ENCODE data around the gene RHOB.

The RHOB gene

DNA sequence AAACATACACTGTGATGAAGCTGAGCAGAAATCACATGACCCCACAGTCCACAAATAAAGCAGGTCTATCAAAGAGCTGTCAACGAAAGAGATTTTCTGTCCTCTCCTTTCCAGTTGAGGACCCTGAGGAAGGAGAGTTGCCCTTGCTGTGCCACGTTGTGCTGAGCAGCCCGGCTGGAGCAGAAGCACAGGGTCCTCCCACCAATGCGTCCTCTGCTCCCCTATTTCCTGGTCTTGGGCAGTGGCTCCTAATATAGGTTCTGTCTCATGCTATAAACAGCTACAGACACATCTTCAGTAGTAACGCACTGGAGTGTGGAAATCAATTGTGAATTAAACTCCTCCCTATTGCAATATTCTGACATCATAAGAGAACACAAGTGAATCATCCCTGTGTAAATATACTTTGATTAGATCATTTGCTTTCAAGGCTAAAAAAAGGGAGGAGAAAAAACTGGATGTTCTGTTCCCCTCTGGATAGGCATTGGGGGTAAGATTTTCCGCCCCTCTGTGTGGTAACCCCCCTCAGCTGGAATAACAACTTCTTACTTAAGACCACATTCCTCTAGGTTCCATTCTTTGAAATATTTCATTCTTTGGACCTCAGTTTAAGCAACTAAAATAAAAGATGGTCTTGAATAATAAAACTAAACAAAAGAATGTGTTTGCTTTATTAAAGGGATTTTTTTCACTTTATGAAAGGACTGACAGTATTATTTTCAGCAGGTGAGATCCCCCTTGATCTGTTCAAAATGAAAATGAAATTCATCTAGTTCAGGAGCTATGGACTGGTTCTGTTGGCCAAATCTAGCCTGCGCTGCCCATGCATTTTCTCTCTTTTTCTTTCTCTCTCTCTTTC, 8.3 kb upstream of the RHOB start:
- DNase-seq (ENCODE audit: low read depth) = no peak

GRCh38 chr2:20439193-20439475, 7.7 kb upstream of the RHOB start:
- DNase-seq (ENCODE audit: low read depth) = no peak

DNA sequence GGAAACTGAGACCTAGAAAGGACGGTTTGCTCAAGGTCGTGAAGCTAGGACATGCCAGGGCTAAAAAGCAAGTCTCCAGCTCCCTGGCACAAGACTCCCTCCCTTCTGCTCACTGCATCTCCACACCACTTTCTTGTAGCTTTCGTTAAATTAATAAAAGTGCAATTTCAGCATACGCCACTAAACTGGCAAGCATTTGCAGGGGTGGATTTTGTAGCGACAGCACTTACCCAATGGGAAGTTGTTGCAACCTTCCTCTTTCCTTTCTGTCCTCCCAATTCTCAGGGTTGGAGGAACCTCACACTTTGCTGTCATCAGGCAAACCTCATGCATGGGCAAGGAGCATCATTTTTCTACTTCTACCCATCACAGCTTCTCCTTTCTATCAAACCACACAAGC, 7.4 kb upstream of the RHOB start:
- DNase-seq (ENCODE audit: low read depth) = no peak

DNA sequence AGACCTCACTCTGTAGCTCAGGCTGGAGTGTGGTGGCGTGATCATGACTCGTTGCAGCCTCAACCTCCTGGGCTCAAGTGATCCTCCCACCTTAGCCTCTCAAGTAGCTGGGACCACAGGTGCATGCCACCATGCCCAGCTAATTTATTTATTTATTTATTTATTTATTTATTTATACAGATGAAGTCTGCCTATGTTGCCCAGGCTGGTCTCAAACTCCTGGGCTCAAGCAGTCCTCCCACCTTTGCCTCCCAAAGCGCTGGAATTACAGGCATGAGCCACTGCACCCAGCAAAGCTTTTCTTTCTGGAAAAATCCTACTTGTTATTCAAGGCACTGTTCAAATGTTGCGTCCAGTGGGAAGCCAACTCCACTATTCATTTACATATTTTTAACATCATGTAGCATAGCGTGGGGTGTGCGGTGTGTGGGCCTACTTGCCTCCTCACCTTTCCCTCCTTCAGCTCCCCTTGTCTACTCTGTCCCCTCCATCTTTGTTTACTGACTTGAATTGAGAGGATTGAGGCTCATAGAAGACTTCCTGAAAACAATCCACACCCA, 6.8 kb upstream of the RHOB start:
- no peak for DNase-seq (ENCODE audit: low read depth)

- no peak for DNase-seq (ENCODE audit: low read depth)
Observed at GRCh38 chr2:20443276-20443920, 3.5 kb upstream of the RHOB start.

- DNase-seq (ENCODE audit: low read depth) = no peak
Observed at GRCh38 chr2:20444101-20444992, 2.5 kb upstream of the RHOB start.

DNA sequence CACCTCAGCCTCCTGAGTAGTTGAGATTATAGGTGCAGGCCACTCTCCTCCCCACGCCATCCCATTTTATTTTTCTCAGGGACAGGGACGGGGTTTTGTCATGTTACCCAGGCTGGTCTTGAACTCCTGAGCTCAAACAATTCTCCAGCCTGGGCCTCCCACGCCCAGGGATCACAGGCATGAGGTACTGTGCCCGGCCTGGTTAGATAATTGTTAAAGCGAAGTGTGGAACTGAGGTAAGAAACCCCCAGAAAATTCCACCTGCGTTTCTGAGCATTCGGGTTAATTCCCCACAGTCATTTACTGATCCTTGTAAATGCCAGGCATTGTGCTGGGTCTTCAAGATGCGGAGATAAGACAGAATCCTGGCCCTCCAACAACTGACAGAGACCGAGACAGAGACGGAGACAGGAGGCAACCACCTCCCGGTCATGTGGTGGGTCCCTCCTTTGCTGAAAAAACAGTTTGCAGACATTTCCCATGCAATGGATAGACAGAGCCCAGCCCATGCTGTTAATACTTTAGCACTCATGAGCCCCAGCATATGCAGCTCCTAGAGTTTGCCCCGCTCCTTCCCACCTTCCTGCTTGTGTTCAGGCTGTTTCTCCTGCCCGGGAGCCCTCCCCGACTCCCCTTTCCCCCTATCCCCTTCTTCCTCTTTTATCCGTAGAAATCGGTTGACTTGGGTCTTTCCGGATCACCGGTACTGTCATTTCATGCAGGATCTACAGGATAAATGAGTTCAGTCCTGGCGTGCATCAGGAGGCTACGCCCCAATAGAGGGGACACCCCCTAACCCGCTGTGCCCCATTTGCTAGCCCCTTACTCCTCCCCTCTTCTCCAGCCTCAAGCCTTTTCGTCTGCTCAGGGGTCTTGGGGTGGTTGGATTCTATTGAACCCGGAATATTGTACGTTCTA, 1.6 kb upstream of the RHOB start:
- no peak for DNase-seq (ENCODE audit: low read depth)

- DNase-seq (ENCODE audit: low read depth) = no peak
Observed at GRCh38 chr2:20446255-20446916, 488 bp upstream of the RHOB start.

GRCh38 chr2:20447437-20448245, 767 bp downstream of the RHOB start:
- DNase-seq (ENCODE audit: low read depth) = peak; percentile 4

DNA sequence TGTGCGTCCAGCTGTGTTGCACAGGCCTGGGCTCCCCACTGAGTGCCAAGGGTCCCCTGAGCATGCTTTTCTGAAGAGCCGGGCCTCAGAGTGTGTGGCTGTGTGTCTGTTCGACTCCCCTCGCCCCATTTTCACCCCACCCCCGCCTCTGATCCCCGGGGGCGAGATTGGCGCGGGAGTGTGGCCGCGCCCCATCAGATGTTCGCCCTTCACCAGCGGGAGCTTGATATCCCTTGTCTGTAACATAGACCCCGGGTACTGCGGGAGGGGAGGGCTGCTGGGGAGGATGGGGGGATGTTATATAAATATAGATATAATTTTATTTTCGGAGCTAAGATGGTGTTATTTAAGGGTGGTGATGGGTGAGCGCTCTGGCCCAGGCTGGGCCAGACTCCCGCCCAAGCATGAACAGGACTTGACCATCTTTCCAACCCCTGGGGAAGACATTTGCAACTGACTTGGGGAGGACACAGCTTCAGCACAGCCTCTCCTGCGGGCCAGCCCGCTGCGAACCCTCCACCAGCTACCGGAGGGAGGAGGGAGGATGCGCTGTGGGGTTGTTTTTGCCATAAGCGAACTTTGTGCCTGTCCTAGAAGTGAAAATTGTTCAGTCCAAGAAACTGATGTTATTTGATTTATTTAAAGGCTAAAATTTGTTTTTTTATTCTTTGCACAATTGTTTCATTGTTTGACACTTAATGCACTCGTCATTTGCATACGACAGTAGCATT, 1.5 kb downstream of the RHOB start:
- no peak for DNase-seq (ENCODE audit: low read depth)

DNA sequence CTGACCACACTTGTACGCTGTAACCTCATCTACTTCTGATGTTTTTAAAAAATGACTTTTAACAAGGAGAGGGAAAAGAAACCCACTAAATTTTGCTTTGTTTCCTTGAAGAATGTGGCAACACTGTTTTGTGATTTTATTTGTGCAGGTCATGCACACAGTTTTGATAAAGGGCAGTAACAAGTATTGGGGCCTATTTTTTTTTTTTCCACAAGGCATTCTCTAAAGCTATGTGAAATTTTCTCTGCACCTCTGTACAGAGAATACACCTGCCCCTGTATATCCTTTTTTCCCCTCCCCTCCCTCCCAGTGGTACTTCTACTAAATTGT, 2.1 kb downstream of the RHOB start:
- DNase-seq (ENCODE audit: low read depth) = no peak

DNA sequence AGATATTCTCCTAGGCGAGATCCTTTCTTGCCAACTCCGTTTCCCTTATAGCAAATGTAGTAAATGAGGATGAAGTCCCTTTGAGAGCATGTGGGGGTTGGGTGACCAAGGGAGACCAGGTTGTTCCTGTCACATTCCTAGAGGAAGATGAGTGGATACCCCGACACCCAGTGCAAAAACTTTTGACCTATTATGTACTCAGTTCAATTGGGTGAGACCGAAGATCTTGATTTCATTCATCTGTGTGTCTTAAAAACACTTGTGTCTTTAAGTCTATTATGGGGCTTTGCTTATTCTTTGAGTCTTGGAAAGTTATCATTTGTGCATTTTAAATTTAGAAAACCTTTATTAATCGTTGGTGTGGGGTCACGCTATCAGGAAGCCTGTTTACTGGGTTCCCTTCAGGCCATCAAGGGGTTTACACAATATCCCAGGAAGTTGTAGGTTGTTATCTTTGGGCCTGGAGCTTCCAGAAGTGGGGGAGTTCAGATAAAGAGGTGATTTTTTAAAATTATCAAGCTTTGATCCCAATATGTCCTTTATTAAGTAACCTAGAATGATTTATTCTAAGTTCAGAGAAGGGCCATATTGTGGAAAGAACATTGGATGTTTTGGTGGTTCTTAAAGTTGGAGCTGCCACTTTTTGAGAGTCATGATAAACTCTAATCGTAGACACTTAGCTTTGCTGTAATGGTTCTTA, 2.8 kb downstream of the RHOB start:
- no peak for DNase-seq (ENCODE audit: low read depth)

DNA sequence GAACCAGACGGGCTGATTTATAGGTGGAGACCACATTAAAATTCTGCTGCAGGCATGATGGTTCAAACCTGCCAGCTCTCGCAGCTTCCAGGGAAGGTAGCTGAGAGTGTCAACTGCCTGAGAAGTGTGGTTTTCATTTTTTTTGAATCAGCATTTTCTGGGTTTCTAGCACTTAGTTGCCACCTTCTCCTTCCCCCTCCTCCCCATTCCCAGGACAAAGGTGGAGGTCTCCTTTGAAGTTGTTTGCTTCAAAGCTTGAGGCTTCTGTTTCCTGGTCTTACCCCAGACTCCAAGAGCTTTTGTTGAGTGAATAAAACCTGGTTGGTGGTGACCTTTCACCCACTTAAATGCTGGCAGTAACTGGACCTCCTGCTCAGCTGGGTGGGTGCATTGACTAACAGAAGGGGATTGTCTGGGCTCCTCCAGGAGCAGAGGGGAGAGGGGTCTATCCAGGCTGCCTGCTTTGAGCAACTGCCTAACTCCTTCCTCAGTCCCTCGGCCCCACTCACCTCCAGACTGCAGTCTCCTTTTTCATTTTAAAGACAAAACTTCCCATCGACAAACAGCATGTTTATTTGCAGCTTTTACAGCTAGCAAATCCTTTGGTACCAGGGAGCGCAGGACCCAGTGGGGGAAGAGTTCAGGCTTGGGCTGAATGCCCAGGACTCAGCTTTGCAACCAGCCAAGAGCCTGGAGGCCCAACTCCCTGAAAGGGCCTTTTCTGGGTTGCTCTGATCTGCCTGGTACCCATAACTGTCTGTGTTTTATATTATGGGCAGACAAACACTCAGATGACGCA, 3.5 kb downstream of the RHOB start:
- no peak for DNase-seq (ENCODE audit: low read depth)

GRCh38 chr2:20451000-20451290, 4.1 kb downstream of the RHOB start:
- DNase-seq (ENCODE audit: low read depth) = no peak

- no peak for DNase-seq (ENCODE audit: low read depth)
Observed at GRCh38 chr2:20451341-20451740, 4.5 kb downstream of the RHOB start.

- no peak for DNase-seq (ENCODE audit: low read depth)
Observed at GRCh38 chr2:20451761-20452499, 5.1 kb downstream of the RHOB start.

DNA sequence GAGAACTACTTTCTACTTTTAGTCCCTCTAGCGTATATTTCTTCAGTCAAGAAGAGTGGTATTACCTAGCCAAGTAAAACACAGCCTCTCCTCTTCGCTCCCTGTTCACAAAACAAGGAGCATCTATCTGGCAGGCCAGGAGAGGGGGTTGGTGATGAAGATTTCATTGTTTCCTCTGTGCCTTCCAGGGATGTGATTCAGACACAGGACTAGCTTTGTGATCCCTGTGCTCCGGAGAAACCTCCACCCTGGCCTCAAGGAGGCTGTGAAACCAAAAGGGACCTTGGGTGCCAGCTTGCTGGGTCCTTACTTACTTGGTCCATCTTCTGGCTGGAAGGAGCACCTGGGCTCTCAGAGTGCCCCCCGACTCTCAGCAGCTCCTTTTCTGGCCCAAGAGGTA, 5.7 kb downstream of the RHOB start:
- DNase-seq (ENCODE audit: low read depth) = no peak
